Measurements from ENCODE around the gene UNC5A.

The UNC5A gene

DNA sequence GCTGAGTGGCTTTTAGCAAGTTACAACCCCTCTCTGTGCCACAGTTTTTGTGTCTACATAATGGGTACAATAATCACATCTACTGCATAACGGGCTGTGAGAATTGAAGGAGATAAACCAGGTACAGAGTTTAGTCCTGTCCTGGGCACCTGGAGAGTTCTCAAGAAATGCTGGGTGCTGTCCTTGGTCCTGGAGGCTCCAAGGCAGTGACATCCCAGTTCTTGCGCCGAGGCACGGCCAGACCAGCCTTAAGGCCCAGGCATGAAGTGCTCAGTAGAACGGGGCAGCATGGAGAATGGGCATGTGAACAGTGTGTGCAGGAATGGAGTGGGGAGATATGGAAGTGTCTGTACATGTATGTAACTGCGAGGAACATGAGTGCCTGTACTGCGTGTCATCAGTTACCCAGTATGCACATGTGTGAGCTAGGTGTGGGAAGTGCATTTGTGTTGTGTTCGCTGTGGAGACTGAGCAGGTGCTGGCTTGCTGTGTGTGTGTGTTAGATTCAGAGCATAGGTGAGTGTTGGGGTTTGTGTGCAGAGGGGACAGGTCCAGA is 6.3 kb upstream of the UNC5A start:
- Histone ChIP-seq H3K4me1 (ENCODE audit: control insufficient read depth in 1 of 2, insufficient read depth in 1 of 2, low read depth in 1 of 2, low read length in 1 of 2) (no peaks in the 10 kb centered on the region), H3K36me3 (no peaks in the 10 kb centered on the region), H3K27me3 (peaks cover 75% of the 10 kb centered on the region), H3K27ac (no peak overlapping the region), H3K9me3 (no peaks in the 10 kb centered on the region), H3K4me3 (ENCODE audit: low read depth in 1 of 2, low read length in 1 of 2) (no peak overlapping the region)
- TF ChIP-seq, protein P1, sequence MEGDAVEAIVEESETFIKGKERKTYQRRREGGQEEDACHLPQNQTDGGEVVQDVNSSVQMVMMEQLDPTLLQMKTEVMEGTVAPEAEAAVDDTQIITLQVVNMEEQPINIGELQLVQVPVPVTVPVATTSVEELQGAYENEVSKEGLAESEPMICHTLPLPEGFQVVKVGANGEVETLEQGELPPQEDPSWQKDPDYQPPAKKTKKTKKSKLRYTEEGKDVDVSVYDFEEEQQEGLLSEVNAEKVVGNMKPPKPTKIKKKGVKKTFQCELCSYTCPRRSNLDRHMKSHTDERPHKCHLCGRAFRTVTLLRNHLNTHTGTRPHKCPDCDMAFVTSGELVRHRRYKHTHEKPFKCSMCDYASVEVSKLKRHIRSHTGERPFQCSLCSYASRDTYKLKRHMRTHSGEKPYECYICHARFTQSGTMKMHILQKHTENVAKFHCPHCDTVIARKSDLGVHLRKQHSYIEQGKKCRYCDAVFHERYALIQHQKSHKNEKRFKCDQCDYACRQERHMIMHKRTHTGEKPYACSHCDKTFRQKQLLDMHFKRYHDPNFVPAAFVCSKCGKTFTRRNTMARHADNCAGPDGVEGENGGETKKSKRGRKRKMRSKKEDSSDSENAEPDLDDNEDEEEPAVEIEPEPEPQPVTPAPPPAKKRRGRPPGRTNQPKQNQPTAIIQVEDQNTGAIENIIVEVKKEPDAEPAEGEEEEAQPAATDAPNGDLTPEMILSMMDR (IDR thresholded peaks at IDR 0.05) = no peak

- H3K27me3 ChIP-seq = peaks cover 90% of the 10 kb centered on the region
- H3K4me3 ChIP-seq (ENCODE audit: low read depth in 1 of 2, low read length in 1 of 2) = no peak overlapping the region
- no peaks in the 10 kb centered on the region for H3K4me1 ChIP-seq (ENCODE audit: control insufficient read depth in 1 of 2, insufficient read depth in 1 of 2, low read depth in 1 of 2, low read length in 1 of 2)
- TF ChIP-seq, protein P1 (IDR thresholded peaks at IDR 0.05) = no peak
- no peaks in the 10 kb centered on the region for H3K36me3 ChIP-seq
- H3K9me3 ChIP-seq = no peaks in the 10 kb centered on the region
- no peak overlapping the region for H3K27ac ChIP-seq
These were observed 4.2 kb upstream of the UNC5A start for GRCh38 chr5:176806137-176806536.

- no peaks in the 10 kb centered on the region for H3K9me3 ChIP-seq
- TF ChIP-seq, protein P1 (IDR thresholded peaks at IDR 0.05) = no peak
- no peak overlapping the region for H3K27ac ChIP-seq
- peaks cover 95% of the 10 kb centered on the region for H3K27me3 ChIP-seq
- H3K4me3 ChIP-seq (ENCODE audit: low read depth in 1 of 2, low read length in 1 of 2) = no peak overlapping the region
- H3K36me3 ChIP-seq = no peaks in the 10 kb centered on the region
- H3K4me1 ChIP-seq (ENCODE audit: control insufficient read depth in 1 of 2, insufficient read depth in 1 of 2, low read depth in 1 of 2, low read length in 1 of 2) = no peaks in the 10 kb centered on the region
These were observed 747 bp upstream of the UNC5A start for GRCh38 chr5:176809544-176810080.

DNA sequence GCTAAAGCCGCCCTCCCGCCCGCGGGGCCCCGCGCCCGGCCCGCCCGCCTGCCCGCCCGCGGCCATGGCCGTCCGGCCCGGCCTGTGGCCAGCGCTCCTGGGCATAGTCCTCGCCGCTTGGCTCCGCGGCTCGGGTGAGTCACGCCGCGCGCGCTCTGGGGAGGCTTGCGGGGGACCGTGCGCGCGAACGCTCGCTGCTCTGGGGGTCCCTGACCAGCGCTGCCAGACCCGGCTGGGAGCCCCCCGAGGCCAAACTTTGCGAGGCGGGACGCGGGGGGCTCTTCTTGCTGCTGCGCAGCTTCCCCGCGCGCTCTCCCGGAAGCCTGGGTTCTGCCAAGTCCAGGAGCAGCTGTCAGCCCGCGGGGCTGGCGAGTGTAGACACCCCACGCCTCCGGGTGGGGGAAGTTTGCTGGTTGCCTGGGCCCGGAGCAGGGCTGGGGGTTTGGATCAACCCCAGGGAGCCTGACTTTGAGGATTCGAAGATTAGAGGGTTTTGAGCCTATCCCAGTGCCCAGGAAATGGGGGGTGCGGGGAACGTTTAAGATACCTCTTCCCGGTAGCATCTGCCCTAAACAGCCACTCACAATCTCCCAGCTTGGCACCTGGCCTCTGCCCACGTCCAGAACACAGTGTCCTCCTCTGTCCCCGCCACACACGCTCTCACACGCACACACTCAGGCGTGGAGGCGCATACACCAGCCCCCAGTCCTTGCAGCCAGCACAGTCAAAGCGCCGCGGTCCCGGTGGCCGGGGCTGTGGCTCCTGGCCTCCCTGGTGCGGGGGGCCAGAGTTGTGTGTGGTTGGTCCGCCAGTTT is 535 bp downstream of the UNC5A start:
- no peak overlapping the region for H3K4me3 ChIP-seq (ENCODE audit: low read depth in 1 of 2, low read length in 1 of 2)
- H3K27me3 ChIP-seq = peaks cover 99% of the 10 kb centered on the region
- no peaks in the 10 kb centered on the region for H3K4me1 ChIP-seq (ENCODE audit: control insufficient read depth in 1 of 2, insufficient read depth in 1 of 2, low read depth in 1 of 2, low read length in 1 of 2)
- no peaks in the 10 kb centered on the region for H3K36me3 ChIP-seq
- TF ChIP-seq, protein P1 (IDR thresholded peaks at IDR 0.05) = no peak
- no peaks in the 10 kb centered on the region for H3K9me3 ChIP-seq
- no peak overlapping the region for H3K27ac ChIP-seq

DNA sequence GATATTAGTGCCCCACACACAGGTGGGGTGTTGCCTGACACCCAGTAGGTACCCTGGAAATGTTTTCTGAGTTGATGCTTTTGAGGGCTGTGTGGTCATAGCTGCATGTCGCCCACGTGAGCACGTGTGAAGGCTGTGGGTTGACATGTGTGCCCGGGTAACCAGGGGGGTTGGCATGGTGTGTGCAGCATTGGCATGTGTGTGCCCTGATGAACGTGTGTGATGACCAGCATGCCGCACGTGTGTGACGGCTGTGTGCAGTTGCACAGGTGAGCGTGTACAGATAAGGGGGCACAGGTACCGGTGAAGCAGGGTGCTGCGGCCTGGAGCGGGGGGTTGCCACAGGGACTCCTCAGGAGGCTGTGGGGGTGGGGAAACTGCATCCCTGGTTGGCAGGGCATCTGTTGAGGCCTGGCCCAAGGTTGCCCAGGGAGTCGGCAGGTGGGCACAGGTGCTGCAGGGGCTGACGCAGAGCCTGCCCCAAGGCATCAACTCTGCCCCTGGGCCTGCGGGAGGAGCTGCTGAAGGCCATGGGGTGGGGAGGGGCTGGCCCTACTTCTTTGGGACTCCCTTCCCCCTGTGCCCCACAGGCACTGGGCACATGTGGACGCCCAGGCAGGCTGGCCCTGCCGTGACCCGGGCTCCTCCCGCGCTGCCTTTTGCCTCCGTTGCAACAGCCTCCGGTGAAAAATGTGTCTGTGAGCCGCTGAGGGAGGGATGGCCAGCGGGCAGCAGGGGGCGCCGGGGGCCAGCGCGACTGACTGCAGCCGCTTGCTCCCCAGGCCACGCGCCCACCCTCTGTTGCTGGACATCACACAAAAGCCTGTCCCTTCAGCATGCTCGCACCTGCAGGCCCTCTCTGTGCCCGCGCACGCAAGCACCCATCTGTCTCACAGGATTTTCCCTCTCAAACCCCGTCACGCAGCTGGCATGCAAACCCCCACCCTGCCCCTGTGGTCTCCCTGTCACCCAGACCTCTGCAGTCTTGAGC is 2.2 kb downstream of the UNC5A start:
- Histone ChIP-seq H3K9me3 (no peaks in the 10 kb centered on the region), H3K4me1 (ENCODE audit: control insufficient read depth in 1 of 2, insufficient read depth in 1 of 2, low read depth in 1 of 2, low read length in 1 of 2) (peaks cover 0 to 3% of the 10 kb centered on the region in 2 experiments), H3K4me3 (ENCODE audit: low read depth in 1 of 2, low read length in 1 of 2) (no peak overlapping the region), H3K36me3 (no peaks in the 10 kb centered on the region), H3K27me3 (peaks cover 99% of the 10 kb centered on the region), H3K27ac (no peak overlapping the region)
- TF ChIP-seq, protein P1 (IDR thresholded peaks at IDR 0.05) = no peak

Data from neutrophil (primary cell).